Gastrocnemius medialis (tissue), 4 donors: ENCODE measurements around the gene TFR2. TPM values are rescaled to one million over a fixed set of nuclear protein-coding genes. Genes with fewer than 3 reads are reported as not detected.

Experiments
- ATAC-seq, 2 donors: fragments of 150-250 bp; one replicate each; pipeline ENCODE4 v1.9.1; 2016
- DNase-seq, 2 donors: peaks; one replicate each; pipeline ENCODE4 v3.0.0-alpha.2; 2019
- H3K27ac ChIP-seq, 4 donors: fragments of 200-600 bp; sonication (generic); 1 replicate in 1 of 4; 2 replicates in 3 of 4; pipeline ENCODE4 v1.5.1; 2016 to 2018; ENCODE audit warnings: mild to moderate bottlenecking in 2 of 4, moderate library complexity in 1 of 4
- H3K27me3 ChIP-seq, 3 donors: fragments of 200-600 bp; sonication (generic) in 2 of 3; 1 replicate in 1 of 3; 2 replicates in 2 of 3; pipeline versions ENCODE4 v1.5.1 to v1.6.0; 2016 to 2019; ENCODE audit warnings: mild to moderate bottlenecking in 1 of 3, moderate library complexity in 1 of 3
- H3K36me3 ChIP-seq, 2 donors: fragments of 200-600 bp; sonication (generic) in 1 of 2; one replicate each; pipeline ENCODE4 v1.5.1; 2017 to 2018
- H3K4me1 ChIP-seq, 2 donors: fragments of 200-600 bp; sonication (generic) in 1 of 2; one replicate each; pipeline ENCODE4 v1.5.1; 2016 to 2017; ENCODE audit warnings: mild to moderate bottlenecking in 2 of 2
- H3K4me3 ChIP-seq, 4 donors: fragments of 200-600 bp; sonication (generic) in 3 of 4; 1 replicate in 1 of 4; 2 replicates in 3 of 4; pipeline ENCODE4 v1.5.1; 2016 to 2019; ENCODE audit warnings: mild to moderate bottlenecking in 2 of 4
- H3K9me3 ChIP-seq, 3 donors: fragments of 200-600 bp; sonication (generic) in 2 of 3; 1 replicate in 1 of 3; 2 replicates in 2 of 3; pipeline ENCODE4 v1.5.1; 2016 to 2019
- POLR2A ChIP-seq, 2 donors: fragments of 450-650 bp; IDR thresholded peaks; one replicate each; pipeline ENCODE4 v1.6.1; 2017; ENCODE audit warnings: antibody characterized with exemption in 2 of 2, mild to moderate bottlenecking in 2 of 2, moderate library complexity in 2 of 2
- in situ Hi-C, 4 donors: fragments of 200-750 bp; cut with MboI; loops; one replicate each; pipeline versions ENCODE4 v1.15.0 to v1.8.0; 2017; ENCODE audit warnings: low sequenced_read_pairs in 4 of 4
- intact Hi-C: fragments of 100-400 bp; cut with DNase I; formaldehyde crosslinking; loops from one replicate; pipeline ENCODE4 v1.15.1; 2023; ENCODE audit warnings: low total_unique reads
- total RNA-seq, 4 donors: library from RNA; depleted of rRNA; stranded (reverse); fragments of >200 nt; gene quantifications; one replicate each; pipeline versions ENCODE4 v1.1.0 to v1.2.3, GENCODE V29; 2016
- TF ChIP-seq, protein P1 (sequence below), 5 experiments: fragments of 450-650 bp in 3 of 5; fragments of 200-600 bp in 2 of 5; sonication (generic) in 2 of 5; IDR thresholded peaks in 4 of 5; conservative IDR thresholded peaks in 1 of 5; 1 replicate in 4 of 5; 2 replicates in 1 of 5; pipeline ENCODE4 v1.5.1; 2016 to 2019; ENCODE audit warnings: antibody characterized with exemption in 5 of 5, mild to moderate bottlenecking in 3 of 5, moderate library complexity in 3 of 5

The TFR2 gene
- total RNA-seq, 4 donors from 2014 or later, result 1.0 to 1.3 TPM; not detected in 2

DNA sequence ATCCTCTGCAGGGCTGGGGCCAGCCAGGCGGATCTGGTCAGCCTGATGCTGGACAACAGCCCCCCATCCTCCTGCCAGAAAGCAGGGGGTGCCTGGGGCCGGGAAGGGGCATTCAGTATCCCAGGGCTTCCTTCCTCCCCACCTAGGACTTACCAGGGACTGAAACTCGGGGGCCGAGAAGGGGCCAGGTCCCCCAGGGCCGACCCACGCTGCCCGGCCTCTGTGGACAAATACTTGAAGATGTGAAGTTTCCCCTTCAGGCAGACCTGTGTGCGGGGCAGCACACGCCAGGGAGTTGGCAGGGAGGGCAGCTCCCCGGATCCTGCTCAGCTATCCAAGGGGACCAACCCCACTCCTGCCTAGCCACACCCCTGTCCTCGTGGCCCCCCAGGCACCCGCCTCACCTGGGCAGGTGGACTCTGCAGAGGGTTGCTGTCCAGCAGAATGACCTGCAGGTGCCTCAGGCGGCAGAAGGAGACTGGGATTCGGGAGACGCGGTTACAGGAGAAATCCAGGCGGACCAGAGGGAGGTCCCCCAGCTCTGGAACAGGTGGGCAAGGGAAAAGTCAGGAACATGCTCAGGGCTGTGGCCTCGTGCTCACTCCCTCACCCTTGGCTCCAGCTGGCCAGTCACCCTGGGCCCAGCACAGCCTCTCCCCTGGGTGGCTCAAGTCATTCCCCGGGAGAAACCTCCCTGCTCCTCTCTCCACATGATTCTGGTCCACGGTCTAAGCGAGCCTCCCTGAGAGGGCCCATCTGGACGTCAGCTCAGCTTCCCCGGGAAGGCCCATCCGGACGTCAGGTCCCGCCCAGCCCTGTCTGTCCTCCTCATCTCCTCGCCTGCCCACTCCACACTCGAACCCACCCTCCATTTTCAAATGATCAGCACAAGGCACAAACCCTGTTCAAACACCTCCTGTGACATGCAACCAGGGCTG, 62.8 kb downstream of the TFR2 start:
- Histone ChIP-seq H3K27ac (no peak overlapping the region), H3K27me3 (peaks cover 0 to 14% (median 10%) of the 10 kb centered on the region in 3 donors), H3K36me3 (peaks cover 0 to 82% of the 10 kb centered on the region in 2 donors), H3K4me3 (no peak overlapping the region), H3K4me1 (peaks cover 0 to 6% of the 10 kb centered on the region in 2 donors), H3K9me3 (no peaks in the 10 kb centered on the region)
- no peak for TF ChIP-seq POLR2A (IDR thresholded peaks at IDR 0.05)
- TF ChIP-seq, protein P1, sequence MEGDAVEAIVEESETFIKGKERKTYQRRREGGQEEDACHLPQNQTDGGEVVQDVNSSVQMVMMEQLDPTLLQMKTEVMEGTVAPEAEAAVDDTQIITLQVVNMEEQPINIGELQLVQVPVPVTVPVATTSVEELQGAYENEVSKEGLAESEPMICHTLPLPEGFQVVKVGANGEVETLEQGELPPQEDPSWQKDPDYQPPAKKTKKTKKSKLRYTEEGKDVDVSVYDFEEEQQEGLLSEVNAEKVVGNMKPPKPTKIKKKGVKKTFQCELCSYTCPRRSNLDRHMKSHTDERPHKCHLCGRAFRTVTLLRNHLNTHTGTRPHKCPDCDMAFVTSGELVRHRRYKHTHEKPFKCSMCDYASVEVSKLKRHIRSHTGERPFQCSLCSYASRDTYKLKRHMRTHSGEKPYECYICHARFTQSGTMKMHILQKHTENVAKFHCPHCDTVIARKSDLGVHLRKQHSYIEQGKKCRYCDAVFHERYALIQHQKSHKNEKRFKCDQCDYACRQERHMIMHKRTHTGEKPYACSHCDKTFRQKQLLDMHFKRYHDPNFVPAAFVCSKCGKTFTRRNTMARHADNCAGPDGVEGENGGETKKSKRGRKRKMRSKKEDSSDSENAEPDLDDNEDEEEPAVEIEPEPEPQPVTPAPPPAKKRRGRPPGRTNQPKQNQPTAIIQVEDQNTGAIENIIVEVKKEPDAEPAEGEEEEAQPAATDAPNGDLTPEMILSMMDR (IDR thresholded peaks at IDR 0.05 in 4 of 5, conservative IDR thresholded peaks at IDR 0.05 in 1 of 5), result no peak
- ATAC-seq (no peak), DNase-seq (no peak)
- intact Hi-C loops, result no loop called here
- in situ Hi-C loops, result loop anchor here in 1 of 4 donors (25.0 kb wide), 1 partner anchor 284 kb away; the partner anchor contains the start of genes SLC12A9 and TRIP6

- Histone ChIP-seq H3K4me1 (no peaks in the 10 kb centered on the region), H3K27me3 (peaks cover 2 to 14% (median 14%) of the 10 kb centered on the region in 3 donors), H3K4me3 (no peak overlapping the region), H3K36me3 (peaks cover 0 to 88% of the 10 kb centered on the region in 2 donors), H3K27ac (no peak overlapping the region), H3K9me3 (no peaks in the 10 kb centered on the region)
- TF ChIP-seq, protein P1 (IDR thresholded peaks at IDR 0.05 in 4 of 5, conservative IDR thresholded peaks at IDR 0.05 in 1 of 5), result no peak
- TF ChIP-seq POLR2A (IDR thresholded peaks at IDR 0.05), result no peak
- no peak for DNase-seq
- no peak for ATAC-seq
- intact Hi-C loops (no loop called here), in situ Hi-C loops (loop anchor here in 1 of 4 donors (25.0 kb wide), 1 partner anchor 285 kb away; the partner anchor contains the start of genes SLC12A9 and TRIP6)
These were observed 63.8 kb downstream of the TFR2 start for GRCh38 chr7:100577507-100577906.

DNA sequence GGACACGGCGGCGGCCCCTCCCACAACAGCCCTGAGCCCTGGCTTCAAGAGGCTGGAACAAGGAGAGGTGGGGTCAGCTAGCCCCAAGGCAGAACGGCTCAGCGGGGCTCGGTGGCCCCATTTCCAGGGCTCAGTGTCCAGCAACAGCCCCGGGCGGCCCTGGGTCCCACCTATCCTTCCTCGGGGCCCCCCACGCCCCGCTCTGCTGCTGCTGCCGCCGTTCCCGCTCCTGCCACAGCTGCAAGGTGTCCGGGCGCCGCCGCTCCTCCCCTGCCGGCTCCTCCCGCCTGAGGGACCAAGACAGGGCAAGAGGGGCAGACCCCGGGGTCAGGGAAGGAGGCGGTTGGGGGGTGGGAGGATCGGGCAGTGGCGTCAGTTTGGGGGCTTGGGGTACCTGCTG, 64.2 kb downstream of the TFR2 start:
- Histone ChIP-seq H3K4me3 (no peak overlapping the region), H3K27me3 (peaks cover 2 to 18% (median 14%) of the 10 kb centered on the region in 3 donors), H3K4me1 (no peaks in the 10 kb centered on the region), H3K9me3 (no peaks in the 10 kb centered on the region), H3K27ac (no peak overlapping the region), H3K36me3 (peaks cover 0 to 86% of the 10 kb centered on the region in 2 donors)
- ATAC-seq (no peak), DNase-seq (no peak)
- intact Hi-C loops (no loop called here), in situ Hi-C loops (loop anchor here in 1 of 4 donors (25.0 kb wide), 1 partner anchor 285 kb away; the partner anchor contains the start of genes SLC12A9 and TRIP6)
- TF ChIP-seq POLR2A (IDR thresholded peaks at IDR 0.05), result no peak
- TF ChIP-seq, protein P1 (IDR thresholded peaks at IDR 0.05 in 4 of 5, conservative IDR thresholded peaks at IDR 0.05 in 1 of 5), result no peak

- H3K9me3 ChIP-seq, result no peaks in the 10 kb centered on the region
- H3K27me3 ChIP-seq, result peaks cover 2 to 22% (median 14%) of the 10 kb centered on the region in 3 donors
- DNase-seq, result no peak
- H3K27ac ChIP-seq, result no peak overlapping the region
- TF ChIP-seq POLR2A (IDR thresholded peaks at IDR 0.05), result no peak
- TF ChIP-seq, protein P1 (IDR thresholded peaks at IDR 0.05 in 4 of 5, conservative IDR thresholded peaks at IDR 0.05 in 1 of 5), result no peak
- intact Hi-C loops (no loop called here), in situ Hi-C loops (loop anchor here in 1 of 4 donors (25.0 kb wide), 1 partner anchor 286 kb away; the partner anchor contains the start of genes SLC12A9 and TRIP6)
- peaks cover 0 to 80% of the 10 kb centered on the region in 2 donors for H3K36me3 ChIP-seq
- H3K4me1 ChIP-seq, result no peaks in the 10 kb centered on the region
- no peak overlapping the region for H3K4me3 ChIP-seq
- no peak for ATAC-seq
These were observed 64.9 kb downstream of the TFR2 start for GRCh38 chr7:100576384-100576993.
